Measurements from ENCODE around the gene DYRK1B. TPM values are rescaled to one million over a fixed set of nuclear protein-coding genes. Genes with fewer than 3 reads are reported as not detected.

The DYRK1B gene
- total RNA-seq, 1 experiment from 2014 or later = 39.5 TPM

GRCh38 chr19:39832341-39833083, 1.4 kb downstream of the DYRK1B start:
- TF ChIP-seq CTCF (conservative IDR thresholded peaks at IDR 0.05) (no peak), EZH2 (IDR thresholded peaks at IDR 0.05; ENCODE audit: low read depth) (no peak)
- CTCF ChIA-PET = no interaction called here
- H3K36me3 ChIP-seq (ENCODE audit: low read depth) = peaks cover 26% of the 10 kb centered on the region
- H3K27ac ChIP-seq = no peak overlapping the region
- no peaks in the 10 kb centered on the region for H3K79me2 ChIP-seq (ENCODE audit: low read depth)
- H3K4me1 ChIP-seq (replicated peaks; ENCODE audit: insufficient read depth) = no peaks in the 10 kb centered on the region
- DNase-seq = no peak
- H3K9me3 ChIP-seq (ENCODE audit: insufficient read depth, low read depth) = no peaks in the 10 kb centered on the region
- POLR2A ChIA-PET (ENCODE audit: unreplicated experiment) = no interaction called here
- no peak overlapping the region for H3K4me3 ChIP-seq
- H2AFZ ChIP-seq = no peak overlapping the region
- H3K4me2 ChIP-seq = no peak overlapping the region
- intact Hi-C loops (cut with micrococcal nuclease; ENCODE audit: unreplicated experiment) = no loop called here
- no peaks in the 10 kb centered on the region for H3K27me3 ChIP-seq (ENCODE audit: insufficient read depth, low read depth)
- H3F3A ChIP-seq (ENCODE audit: insufficient read depth, low read depth) = 0 out of 2 replicates have a peak, but pooled peaks cover 3% of the 10 kb centered on the region
- no peaks in the 10 kb centered on the region for H3K9me2 ChIP-seq (ENCODE audit: insufficient read depth)
- H4K20me1 ChIP-seq (ENCODE audit: insufficient read depth) = no peaks in the 10 kb centered on the region
- no TSS peak for BruUV-seq (replicated peaks)

GRCh38 chr19:39831679-39832078, 2.3 kb downstream of the DYRK1B start:
- no peak overlapping the region for H3K4me3 ChIP-seq
- no peaks in the 10 kb centered on the region for H3K27me3 ChIP-seq (ENCODE audit: insufficient read depth, low read depth)
- TF ChIP-seq EZH2 (IDR thresholded peaks at IDR 0.05; ENCODE audit: low read depth) (no peak), CTCF (conservative IDR thresholded peaks at IDR 0.05) (no peak)
- H3K79me2 ChIP-seq (ENCODE audit: low read depth) = no peaks in the 10 kb centered on the region
- DNase-seq = no peak
- no peak overlapping the region for H3K4me2 ChIP-seq
- peaks cover 18% of the 10 kb centered on the region for H3K36me3 ChIP-seq (ENCODE audit: low read depth)
- CTCF ChIA-PET = no interaction called here
- POLR2A ChIA-PET (ENCODE audit: unreplicated experiment) = no interaction called here
- H4K20me1 ChIP-seq (ENCODE audit: insufficient read depth) = no peaks in the 10 kb centered on the region
- no peak overlapping the region for H3K27ac ChIP-seq
- H2AFZ ChIP-seq = no peak overlapping the region
- intact Hi-C loops (cut with micrococcal nuclease; ENCODE audit: unreplicated experiment) = no loop called here
- 0 out of 2 replicates have a peak, but pooled peaks cover 3% of the 10 kb centered on the region for H3F3A ChIP-seq (ENCODE audit: insufficient read depth, low read depth)
- H3K9me3 ChIP-seq (ENCODE audit: insufficient read depth, low read depth) = no peaks in the 10 kb centered on the region
- H3K9me2 ChIP-seq (ENCODE audit: insufficient read depth) = no peaks in the 10 kb centered on the region
- BruUV-seq (replicated peaks) = no TSS peak
- H3K4me1 ChIP-seq (replicated peaks; ENCODE audit: insufficient read depth) = no peaks in the 10 kb centered on the region

- ChIA-PET POLR2A (ENCODE audit: unreplicated experiment) (no interaction called here), CTCF (no interaction called here)
- intact Hi-C loops (cut with micrococcal nuclease; ENCODE audit: unreplicated experiment) = no loop called here
Observed at GRCh38 chr19:39830847-39831246, 3.1 kb downstream of the DYRK1B start.

More at GRCh38 chr19:39830847-39831246, 3.1 kb downstream of the DYRK1B start:
- H4K20me1 ChIP-seq (ENCODE audit: insufficient read depth) = no peaks in the 10 kb centered on the region
- no peaks in the 10 kb centered on the region for H3K27me3 ChIP-seq (ENCODE audit: insufficient read depth, low read depth)
- no peak overlapping the region for H2AFZ ChIP-seq
- no peaks in the 10 kb centered on the region for H3K9me2 ChIP-seq (ENCODE audit: insufficient read depth)
- H3K36me3 ChIP-seq (ENCODE audit: low read depth) = peaks cover 10% of the 10 kb centered on the region; the same call in 1 of the 2 replicates
- H3F3A ChIP-seq (ENCODE audit: insufficient read depth, low read depth) = 0 out of 2 replicates have a peak, but pooled peaks cover 3% of the 10 kb centered on the region
- H3K79me2 ChIP-seq (ENCODE audit: low read depth) = no peaks in the 10 kb centered on the region
- H3K4me3 ChIP-seq = no peak overlapping the region
- no peak for DNase-seq
- no peaks in the 10 kb centered on the region for H3K4me1 ChIP-seq (replicated peaks; ENCODE audit: insufficient read depth)
- H3K4me2 ChIP-seq = no peak overlapping the region
- no peak overlapping the region for H3K27ac ChIP-seq
- H3K9me3 ChIP-seq (ENCODE audit: insufficient read depth, low read depth) = no peaks in the 10 kb centered on the region
- no TSS peak for BruUV-seq (replicated peaks)
- TF ChIP-seq CTCF (conservative IDR thresholded peaks at IDR 0.05) = no peak
- no peak for TF ChIP-seq EZH2 (IDR thresholded peaks at IDR 0.05; ENCODE audit: low read depth)

All from PC-9 (cell line).